H1 (cell line): Measurements from ENCODE around the gene GOSR1. TPM values are rescaled to one million over a fixed set of nuclear protein-coding genes. Genes with fewer than 3 reads are reported as not detected.

Source experiments
- CTCF ChIA-PET: fragments of 300-600 bp; sonication (Branson Sonifier 250); formaldehyde crosslinking; loops from one replicate; lab custom pipeline; 2021; ENCODE audit not compliant: partially characterized antibody; lab: Charles Lee
- POLR2A ChIA-PET: fragments of 300-600 bp; sonication (Branson Sonifier 250); formaldehyde crosslinking; loops from one replicate; lab custom pipeline; 2021; ENCODE audit warnings: inconsistent platforms; ENCODE audit not compliant: partially characterized antibody; lab: Charles Lee
- DNase-seq, 2 experiments: peaks; one replicate each; pipeline versions ENCODE4 v3.0.0 to v3.0.0-alpha.2; 2010 to 2022; ENCODE audit warnings: low spot score in 2 of 2, low read depth in 1 of 2, mixed read lengths in 1 of 2
- FAIRE-seq: peaks from 2 replicates; lab custom pipeline; 2011; peaks lifted over from hg19 to GRCh38; lab: Jason Lieb, UNC
- H2AFZ ChIP-seq: 2 replicates; pipeline ENCODE4 v1.8.1; 2012; ENCODE audit warnings: low read length, inconsistent platforms
- H2AK5ac ChIP-seq: 2 replicates; pipeline ENCODE4 v1.6.1; 2013; ENCODE audit warnings: low read depth, low read length
- H2BK120ac ChIP-seq: replicated peaks from 2 replicates; pipeline ENCODE3; 2013; ENCODE audit warnings: low read depth, low read length, inconsistent platforms
- H2BK12ac ChIP-seq: 2 replicates; pipeline ENCODE4 v1.6.1; 2013; ENCODE audit warnings: low read depth, low read length
- H2BK15ac ChIP-seq: 2 replicates; pipeline ENCODE4 v1.6.1; 2013; ENCODE audit warnings: low read length
- H2BK20ac ChIP-seq: 2 replicates; pipeline ENCODE4 v1.6.1; 2013; ENCODE audit warnings: low read length
- H2BK5ac ChIP-seq: 2 replicates; pipeline ENCODE4 v1.6.1; 2013; ENCODE audit warnings: low read depth, low read length
- H3K14ac ChIP-seq: 2 replicates; pipeline ENCODE4 v1.6.1; 2013; ENCODE audit warnings: inconsistent platforms; ENCODE audit not compliant: insufficient read length
- H3K18ac ChIP-seq: 2 replicates; pipeline ENCODE4 v1.6.1; 2013; ENCODE audit warnings: low read length; ENCODE audit errors: extremely low read depth
- H3K23ac ChIP-seq: 2 replicates; pipeline ENCODE4 v1.6.1; 2013; ENCODE audit warnings: inconsistent platforms; ENCODE audit not compliant: insufficient read length
- H3K23me2 ChIP-seq: 2 replicates; pipeline ENCODE4 v1.6.1; 2013; ENCODE audit warnings: low read depth, low read length
- H3K27ac ChIP-seq: 2 replicates; pipeline ENCODE4 v1.6.1; 2011; ENCODE audit warnings: low read depth, low read length, inconsistent platforms
- H3K27me3 ChIP-seq, 4 experiments: replicated peaks in 1 of 4; 1 replicate in 1 of 4; 2 replicates in 3 of 4; pipeline versions ENCODE4 v1.6.1 to v1.8.1; 2011 to 2013; ENCODE audit warnings: low read length in 3 of 4, mild to moderate bottlenecking in 3 of 4, inconsistent platforms in 2 of 4, mixed read lengths in 2 of 4, moderate library complexity in 1 of 4; ENCODE audit not compliant: control insufficient read depth in 3 of 4, insufficient read depth in 3 of 4; ENCODE audit errors: extremely low read depth in 1 of 4
- H3K36me3 ChIP-seq, 4 experiments: 2 replicates each; pipeline versions ENCODE4 v1.6.1 to v1.8.1; 2011 to 2013; ENCODE audit warnings: mild to moderate bottlenecking in 4 of 4, low read length in 3 of 4, moderate library complexity in 2 of 4, control low read depth in 1 of 4, inconsistent platforms in 1 of 4; ENCODE audit not compliant: insufficient read depth in 4 of 4, control insufficient read depth in 2 of 4
- H3K4ac ChIP-seq: replicated peaks from 2 replicates; pipeline ENCODE3; 2013; ENCODE audit warnings: low read length, low read depth, mixed read lengths, inconsistent platforms; ENCODE audit not compliant: insufficient read length
- H3K4me1 ChIP-seq, 4 experiments: replicated peaks in 1 of 4; 1 replicate in 1 of 4; 2 replicates in 3 of 4; pipeline versions ENCODE4 v1.6.1 to v1.8.1; 2011 to 2013; ENCODE audit warnings: low read length in 3 of 4, inconsistent platforms in 2 of 4, mixed read lengths in 1 of 4; ENCODE audit not compliant: insufficient read depth in 4 of 4, control insufficient read depth in 3 of 4
- H3K4me2 ChIP-seq, 2 experiments: 2 replicates each; pipeline versions ENCODE4 v1.6.1 to v1.8.1; 2011 to 2013; ENCODE audit warnings: low read depth in 2 of 2, low read length in 2 of 2, control low read depth in 1 of 2, inconsistent platforms in 1 of 2, mild to moderate bottlenecking in 1 of 2; ENCODE audit not compliant: insufficient read depth in 1 of 2
- H3K4me3 ChIP-seq, 4 experiments: fragments of 200-600, 300-600 bp in 1 of 4; sonication (generic), shearing (Covaris generic), sonication (Bioruptor Twin) in 1 of 4; 2 replicates each; pipeline versions ENCODE4 v1.5.1 to v1.8.1; 2011 to 2016; ENCODE audit warnings: low read length in 4 of 4, low read depth in 3 of 4, control low read depth in 2 of 4, inconsistent platforms in 2 of 4, mild to moderate bottlenecking in 2 of 4, mixed read lengths in 1 of 4, moderate library complexity in 1 of 4; ENCODE audit not compliant: insufficient read depth in 2 of 4; ENCODE audit errors: extremely low read depth in 1 of 4
- H3K56ac ChIP-seq: replicated peaks from 2 replicates; pipeline ENCODE3; 2013; ENCODE audit warnings: low read depth, mild to moderate bottlenecking, mixed read lengths, low read length, inconsistent platforms; ENCODE audit not compliant: insufficient read length
- H3K79me1 ChIP-seq: 2 replicates; pipeline ENCODE4 v1.6.1; 2013; ENCODE audit warnings: low read depth, low read length, control low read depth
- H3K79me2 ChIP-seq, 2 experiments: 2 replicates each; pipeline versions ENCODE4 v1.6.1 to v1.8.1; 2012 to 2013; ENCODE audit warnings: low read length in 2 of 2, mild to moderate bottlenecking in 2 of 2, inconsistent platforms in 1 of 2; ENCODE audit not compliant: insufficient read depth in 2 of 2, control insufficient read depth in 1 of 2
- H3K9ac ChIP-seq, 4 experiments: replicated peaks in 1 of 4; 1 replicate in 1 of 4; 2 replicates in 3 of 4; pipeline versions ENCODE4 v1.6.1 to v1.8.1; 2011 to 2013; ENCODE audit warnings: low read depth in 3 of 4, low read length in 3 of 4, control low read depth in 2 of 4, mild to moderate bottlenecking in 2 of 4, moderate library complexity in 2 of 4, inconsistent platforms in 1 of 4; ENCODE audit errors: extremely low read depth in 1 of 4
- H3K9me3 ChIP-seq, 2 experiments: 2 replicates each; pipeline versions ENCODE4 v1.6.1 to v1.8.1; 2012 to 2013; ENCODE audit warnings: mild to moderate bottlenecking in 2 of 2, moderate library complexity in 2 of 2, control low read depth in 1 of 2, inconsistent platforms in 1 of 2, low read depth in 1 of 2, low read length in 1 of 2, mixed read lengths in 1 of 2; ENCODE audit not compliant: insufficient read depth in 2 of 2
- H4K20me1 ChIP-seq, 2 experiments: replicated peaks in 1 of 2; 2 replicates each; pipeline versions ENCODE3 to v1.8.1; 2011 to 2013; ENCODE audit warnings: inconsistent platforms in 2 of 2, low read length in 2 of 2, mild to moderate bottlenecking in 1 of 2; ENCODE audit not compliant: insufficient read depth in 2 of 2, control insufficient read depth in 1 of 2
- H4K5ac ChIP-seq: 2 replicates; pipeline ENCODE4 v1.6.1; 2013; ENCODE audit warnings: low read length, low read depth, mixed read lengths, inconsistent platforms; ENCODE audit not compliant: insufficient read length
- H4K8ac ChIP-seq: 2 replicates; pipeline ENCODE4 v1.8.0; 2013; ENCODE audit warnings: mild to moderate bottlenecking, moderate library complexity, low read length, inconsistent platforms; ENCODE audit not compliant: insufficient read depth; ENCODE audit errors: extremely low read depth
- H4K91ac ChIP-seq: replicated peaks from 2 replicates; pipeline ENCODE3; 2013; ENCODE audit warnings: low read length, mixed read lengths, inconsistent platforms; ENCODE audit not compliant: insufficient read length
- BACH1 ChIP-seq: IDR thresholded peaks from 2 replicates; pipeline ENCODE4 v1.6.1; 2012; ENCODE audit warnings: low read length, improper control_type of control experiment
- EP300 ChIP-seq, 2 experiments: IDR thresholded peaks; 1 replicate in 1 of 2; 2 replicates in 1 of 2; pipeline ENCODE4 v1.6.1; 2011 to 2012; ENCODE audit warnings: low read depth in 2 of 2, low read length in 2 of 2, mild to moderate bottlenecking in 2 of 2, borderline replicate concordance in 1 of 2, inconsistent platforms in 1 of 2, moderate library complexity in 1 of 2
- EZH2 ChIP-seq: fragments of 200-600 bp; sonication (generic); IDR thresholded peaks from 2 replicates; pipeline ENCODE4 v1.7.1; 2012; ENCODE audit warnings: low read depth, mild to moderate bottlenecking, moderate library complexity, low read length, inconsistent platforms; ENCODE audit not compliant: severe bottlenecking
- MAFK ChIP-seq: IDR thresholded peaks from 2 replicates; pipeline ENCODE4 v1.6.1; 2012; ENCODE audit warnings: low read depth, mild to moderate bottlenecking, improper control_type of control experiment, low read length
- WGBS, 2 experiments: shearing (Covaris generic) in 1 of 2; methylation state at CpG; one replicate each; pipeline versions ENCODE4 v1.1.6 to v1.1.7; 2013 to 2015; ENCODE audit warnings: low lambda C conversion rate in 2 of 2, mixed read lengths in 2 of 2, inconsistent platforms in 1 of 2, low coverage in 1 of 2, missing lambda C conversion rate in 1 of 2; ENCODE audit not compliant: insufficient replicate concordance in 2 of 2, insufficient coverage in 1 of 2, insufficient read length in 1 of 2; ENCODE audit errors: extremely low coverage in 1 of 2, missing lambda C conversion rate in 1 of 2; 5-methylcytosine and 5-hydroxymethylcytosine counted together
- polyA plus RNA-seq, 7 experiments: library from polyadenylated mRNA; depleted of rRNA in 3 of 7; stranded (reverse) in 5 of 7; unstranded in 2 of 7; fragments of >200 nt in 5 of 7; fragments of 200-250 nt in 2 of 7; gene quantifications; 1 replicate in 5 of 7; 2 replicates in 1 of 7; 4 replicates in 1 of 7; pipeline versions ENCODE4 v1.2.1 to v1.2.3, GENCODE V29; 2011 to 2013; ENCODE audit warnings: missing spikeins in 2 of 7, mixed read lengths in 2 of 7
- total RNA-seq: library from RNA; stranded (reverse); fragmentation: NEBNext Ultra II Directional; extraction: Animal tissue kit (Norgen Biotek cat#: 25700); gene quantifications from 2 replicates; pipeline ENCODE4 v1.2.1, GENCODE V29; 2021
- TF ChIP-seq, protein P1 (sequence below): IDR thresholded peaks from 2 replicates; pipeline ENCODE4 v1.6.1; 2012; ENCODE audit warnings: inconsistent platforms
- TF ChIP-seq, protein P2 (sequence below): IDR thresholded peaks from 2 replicates; pipeline ENCODE4 v1.6.1; 2012; ENCODE audit warnings: inconsistent platforms

The GOSR1 gene
- total and polyA plus RNA-seq, 2 of the 8 experiments (the other 6 are each of a cell fraction or from before 2014, with no cell fraction given): 9.2 to 43.3 TPM

DNA sequence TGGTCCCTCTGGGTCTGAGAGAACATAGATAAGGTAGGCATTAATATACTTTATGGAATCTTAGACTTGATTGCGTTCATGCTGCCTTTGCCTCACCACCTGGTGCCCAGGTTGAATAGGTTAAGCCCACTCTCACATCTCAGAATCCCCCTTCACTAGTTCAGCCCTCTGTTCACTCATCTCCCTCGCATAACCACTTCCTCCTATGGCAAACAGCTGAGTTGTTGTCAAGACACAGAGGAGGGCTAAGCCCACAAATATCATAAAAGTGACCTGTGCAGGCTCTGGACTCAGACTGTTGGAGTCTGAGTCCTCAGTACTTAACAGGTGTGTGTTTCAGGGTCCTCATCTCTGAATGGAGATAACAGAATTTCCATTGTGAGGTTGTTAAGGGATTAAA, 55.7 kb downstream of the GOSR1 start:
- Histone ChIP-seq H4K20me1 (no peaks in the 10 kb centered on the region), H3K4me1 (no peaks in the 10 kb centered on the region), H3K27me3 (no peaks in the 10 kb centered on the region), H2BK20ac (no peak overlapping the region), H2BK120ac (no peak overlapping the region), H3K18ac (no peak overlapping the region), H4K8ac (no peak overlapping the region), H3K9ac (no peak overlapping the region), H3K9me3 (no peaks in the 10 kb centered on the region), H2AK5ac (no peak overlapping the region), H4K5ac (no peak overlapping the region), H3K4ac (no peak overlapping the region), H3K36me3 (no peaks in the 10 kb centered on the region), H3K14ac (no peak overlapping the region), H3K4me3 (no peak overlapping the region), H2BK12ac (no peak overlapping the region), H2BK5ac (no peak overlapping the region), H2AFZ (no peak overlapping the region), H3K79me2 (no peaks in the 10 kb centered on the region), H4K91ac (no peak overlapping the region), H3K27ac (no peak overlapping the region), H3K79me1 (no peaks in the 10 kb centered on the region), H2BK15ac (no peak overlapping the region), H3K4me2 (no peak overlapping the region), H3K56ac (no peak overlapping the region), H3K23me2 (no peaks in the 10 kb centered on the region), H3K23ac (no peak overlapping the region)
- 82% methylated on average over 2 of the region's 2 CpGs; no CpG with 5 or more reads in 1 of the 2 experiments for WGBS, 2 experiments
- CTCF ChIA-PET: interaction anchor here (0.6 kb wide), 1 partner anchor 1760 kb away, joined by 5 read pairs; no protein-coding TSS in a partner anchor
- DNase-seq: no peak
- no peak for FAIRE-seq
- TF ChIP-seq EP300 (IDR thresholded peaks at IDR 0.05; ENCODE audit: borderline replicate concordance in 1 of 2, low read depth in 2 of 2, low read length in 2 of 2) (no peak), EZH2 (no peak), MAFK (no peak), BACH1 (no peak)
- TF ChIP-seq, protein P1, sequence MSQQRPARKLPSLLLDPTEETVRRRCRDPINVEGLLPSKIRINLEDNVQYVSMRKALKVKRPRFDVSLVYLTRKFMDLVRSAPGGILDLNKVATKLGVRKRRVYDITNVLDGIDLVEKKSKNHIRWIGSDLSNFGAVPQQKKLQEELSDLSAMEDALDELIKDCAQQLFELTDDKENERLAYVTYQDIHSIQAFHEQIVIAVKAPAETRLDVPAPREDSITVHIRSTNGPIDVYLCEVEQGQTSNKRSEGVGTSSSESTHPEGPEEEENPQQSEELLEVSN: no peak
- TF ChIP-seq, protein P2, sequence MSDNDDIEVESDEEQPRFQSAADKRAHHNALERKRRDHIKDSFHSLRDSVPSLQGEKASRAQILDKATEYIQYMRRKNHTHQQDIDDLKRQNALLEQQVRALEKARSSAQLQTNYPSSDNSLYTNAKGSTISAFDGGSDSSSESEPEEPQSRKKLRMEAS: no peak
- POLR2A ChIA-PET: interaction anchor here (1.3 kb wide), 1 partner anchor 8 kb away, joined by 3 read pairs; no protein-coding TSS in a partner anchor
